ELR (cell line): Measurements from ENCODE around the gene OGT.
"Not testable (repeated sequence)": the region's sequence is repeated elsewhere in the genome, so short reads cannot be mapped to it uniquely, and the experiment has no call there.

Experiments used
- DNase-seq: peaks from one replicate; pipeline ENCODE4 v3.0.0-alpha.2; 2015; ENCODE audit warnings: low read depth

The OGT gene

GRCh38 chrX:71540801-71541200 is 7.9 kb downstream of the OGT start:
- DNase-seq, result no peak

GRCh38 chrX:71541210-71542022 is 8.5 kb downstream of the OGT start:
- peak; percentile 81 for DNase-seq

GRCh38 chrX:71542411-71542810 is 9.5 kb downstream of the OGT start:
- DNase-seq, result peak; percentile 75

GRCh38 chrX:71542825-71543224 is 9.9 kb downstream of the OGT start:
- peak; percentile 27 for DNase-seq

GRCh38 chrX:71543316-71543715 is 10.4 kb downstream of the OGT start:
- peak; percentile 91 for DNase-seq

- DNase-seq, result no peak
Observed at GRCh38 chrX:71545364-71545763, 12.5 kb downstream of the OGT start.

- no peak for DNase-seq
Observed at GRCh38 chrX:71546879-71547278, 14.0 kb downstream of the OGT start.

GRCh38 chrX:71547339-71547738 is 14.4 kb downstream of the OGT start:
- DNase-seq, result no peak

GRCh38 chrX:71549986-71550385 is 17.1 kb downstream of the OGT start:
- DNase-seq, result no peak

GRCh38 chrX:71550578-71550977 is 17.7 kb downstream of the OGT start:
- DNase-seq, result no peak

- DNase-seq, result no peak
Observed at GRCh38 chrX:71556036-71556435, 23.1 kb downstream of the OGT start.

GRCh38 chrX:71558920-71559319 is 26.0 kb downstream of the OGT start:
- no peak for DNase-seq

- DNase-seq, result not testable (repeated sequence)
Observed at GRCh38 chrX:71559773-71560172, 26.9 kb downstream of the OGT start.

- DNase-seq, result no peak
Observed at GRCh38 chrX:71563921-71564320, 31.0 kb downstream of the OGT start.

GRCh38 chrX:71565474-71566041 is 32.7 kb downstream of the OGT start:
- no peak for DNase-seq

GRCh38 chrX:71571390-71571789 is 38.5 kb downstream of the OGT start:
- not testable (repeated sequence) for DNase-seq

GRCh38 chrX:71573590-71573989 is 40.7 kb downstream of the OGT start:
- no peak for DNase-seq

GRCh38 chrX:71577682-71578081 is 44.8 kb downstream of the OGT start:
- DNase-seq, result no peak

GRCh38 chrX:71578253-71579135 is 45.6 kb downstream of the OGT start, which contains the start of gene GCNA:
Gene GCNA (plus strand): TSS chrX:71578437. CDS start chrX:71580822, 2,385 bp downstream.
- no peak for DNase-seq

- no peak for DNase-seq
Observed at GRCh38 chrX:71579136-71579989, 46.5 kb downstream of the OGT start.

- DNase-seq, result no peak
Observed at GRCh38 chrX:71579990-71580380, 47.1 kb downstream of the OGT start.

GRCh38 chrX:71581210-71581609 is 48.3 kb downstream of the OGT start:
- no peak for DNase-seq
